ENCODE results near the gene GHRHR.

GRCh38 chr7:30931929-30932540 lies 31.7 kb upstream of the GHRHR start:
- TF ChIP-seq POLR2AphosphoS5 (IDR thresholded peaks at IDR 0.05; ENCODE audit: borderline replicate concordance, low read depth, low read length) (no peak), EZH2 (IDR thresholded peaks at IDR 0.05) (no peak), FOXP2 (optimal IDR thresholded peaks at IDR 0.05; ENCODE audit: control extremely low read depth, extremely low read length, insufficient read depth) (no peak)
